WERI-Rb-1 (cell line): Measurements from ENCODE around the gene YAF2.

ENCODE experiments used
- DNase-seq: peaks from one replicate; pipeline ENCODE4 v3.0.0-alpha.2; 2020
- H3K27ac ChIP-seq: fragments of 250-450 bp; sonication (Bioruptor Pico); 2 replicates; pipeline ENCODE4 v1.5.1; 2020; ENCODE audit warnings: mild to moderate bottlenecking, moderate library complexity
- H3K27me3 ChIP-seq: fragments of 250-450 bp; sonication (Bioruptor Pico); 2 replicates; pipeline ENCODE4 v1.5.1; 2021; ENCODE audit warnings: mild to moderate bottlenecking, low read depth, moderate library complexity; ENCODE audit not compliant: insufficient read depth, severe bottlenecking
- H3K36me3 ChIP-seq: fragments of 250-450 bp; sonication (Bioruptor Pico); 2 replicates; pipeline ENCODE4 v1.5.1; 2020; ENCODE audit warnings: mild to moderate bottlenecking, moderate library complexity
- H3K4me3 ChIP-seq: 2 replicates; pipeline ENCODE4 v1.5.1; 2011; ENCODE audit warnings: low read depth, mild to moderate bottlenecking, control low read depth, low read length
- H3K9me3 ChIP-seq: fragments of 250-450 bp; sonication (Bioruptor Pico); 2 replicates; pipeline ENCODE4 v1.5.1; 2021; ENCODE audit warnings: mild to moderate bottlenecking, moderate library complexity; ENCODE audit not compliant: severe bottlenecking
- TF ChIP-seq, protein P1 (sequence below): IDR thresholded peaks from 2 replicates; pipeline ENCODE4 v1.5.1; 2011; ENCODE audit warnings: low read depth, mild to moderate bottlenecking, control low read depth, inconsistent platforms, low read length

The YAF2 gene

DNA sequence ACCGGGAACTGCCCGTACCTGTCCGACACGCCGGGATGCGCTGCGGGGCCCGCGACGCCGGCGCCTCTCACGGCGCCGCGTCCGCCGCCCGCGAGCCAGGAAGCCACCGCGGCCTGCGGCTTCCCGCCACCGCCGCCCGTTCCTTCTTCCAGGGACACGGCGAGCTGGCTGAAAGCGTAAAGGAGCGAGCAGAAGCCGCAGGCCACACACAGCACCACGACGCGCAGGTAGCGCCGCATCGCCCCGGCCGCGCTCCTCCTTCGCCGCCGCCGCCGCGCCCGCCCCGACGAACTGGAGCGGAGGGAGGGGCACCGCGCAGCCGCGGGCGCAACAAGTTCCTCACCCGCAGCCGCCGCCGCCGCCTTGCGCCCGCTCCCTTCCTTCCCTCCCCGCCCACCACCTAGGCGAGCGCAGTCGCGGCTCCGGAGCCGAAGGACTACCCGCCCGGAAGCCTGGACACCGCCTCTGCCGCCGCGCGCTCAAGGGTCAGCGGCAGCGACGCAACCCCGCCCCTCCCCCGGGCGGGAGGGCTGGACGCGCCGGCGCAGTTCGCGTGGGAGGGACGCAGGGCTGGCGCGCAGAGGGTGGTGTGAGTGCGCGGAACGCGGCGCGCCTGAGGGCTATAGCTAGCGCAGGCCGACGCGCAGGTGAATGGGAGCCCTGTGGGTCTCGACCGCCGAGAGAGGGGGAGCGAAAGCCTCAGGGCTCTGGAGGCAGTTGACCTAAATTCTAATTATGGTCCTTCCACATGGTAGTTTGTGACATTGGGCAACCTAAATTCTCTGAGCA, 93.4 kb downstream of the YAF2 start, which contains the start of gene GXYLT1:
GXYLT1 (minus strand) TSS at position 467 of the 789 bp plus-strand sequence; CDS start at position 239, 228 bp downstream.
- Histone ChIP-seq H3K27me3 (no peaks in the 10 kb centered on the region), H3K27ac (peak within 1 kb of the TSS; percentile 90), H3K36me3 (no peaks in the 10 kb centered on the region), H3K9me3 (no peaks in the 10 kb centered on the region), H3K4me3 (peak within 1 kb of the TSS; percentile 80)
- peak; percentile 94 for DNase-seq
- TF ChIP-seq, protein P1, sequence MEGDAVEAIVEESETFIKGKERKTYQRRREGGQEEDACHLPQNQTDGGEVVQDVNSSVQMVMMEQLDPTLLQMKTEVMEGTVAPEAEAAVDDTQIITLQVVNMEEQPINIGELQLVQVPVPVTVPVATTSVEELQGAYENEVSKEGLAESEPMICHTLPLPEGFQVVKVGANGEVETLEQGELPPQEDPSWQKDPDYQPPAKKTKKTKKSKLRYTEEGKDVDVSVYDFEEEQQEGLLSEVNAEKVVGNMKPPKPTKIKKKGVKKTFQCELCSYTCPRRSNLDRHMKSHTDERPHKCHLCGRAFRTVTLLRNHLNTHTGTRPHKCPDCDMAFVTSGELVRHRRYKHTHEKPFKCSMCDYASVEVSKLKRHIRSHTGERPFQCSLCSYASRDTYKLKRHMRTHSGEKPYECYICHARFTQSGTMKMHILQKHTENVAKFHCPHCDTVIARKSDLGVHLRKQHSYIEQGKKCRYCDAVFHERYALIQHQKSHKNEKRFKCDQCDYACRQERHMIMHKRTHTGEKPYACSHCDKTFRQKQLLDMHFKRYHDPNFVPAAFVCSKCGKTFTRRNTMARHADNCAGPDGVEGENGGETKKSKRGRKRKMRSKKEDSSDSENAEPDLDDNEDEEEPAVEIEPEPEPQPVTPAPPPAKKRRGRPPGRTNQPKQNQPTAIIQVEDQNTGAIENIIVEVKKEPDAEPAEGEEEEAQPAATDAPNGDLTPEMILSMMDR: no peak

DNA sequence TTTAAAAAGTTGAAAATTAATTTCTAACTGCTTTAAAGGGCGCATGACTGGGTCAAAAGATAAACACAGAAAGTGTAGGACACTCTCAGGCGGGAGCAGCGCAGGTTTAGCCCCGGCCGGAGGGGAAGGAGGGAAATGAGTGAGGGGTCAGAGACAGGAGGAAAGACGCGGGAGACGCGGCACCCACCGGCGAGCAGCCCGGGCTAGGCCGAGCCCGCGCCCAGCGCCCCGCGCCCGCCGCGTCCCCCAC, 94.0 kb downstream of the YAF2 start:
- peak overlapping the region; percentile 90 for H3K27ac ChIP-seq
- peak; percentile 23 for DNase-seq
- peak overlapping the region; percentile 80 for H3K4me3 ChIP-seq
- no peaks in the 10 kb centered on the region for H3K27me3 ChIP-seq
- TF ChIP-seq, protein P1: no peak
- no peaks in the 10 kb centered on the region for H3K9me3 ChIP-seq
- no peaks in the 10 kb centered on the region for H3K36me3 ChIP-seq

DNA sequence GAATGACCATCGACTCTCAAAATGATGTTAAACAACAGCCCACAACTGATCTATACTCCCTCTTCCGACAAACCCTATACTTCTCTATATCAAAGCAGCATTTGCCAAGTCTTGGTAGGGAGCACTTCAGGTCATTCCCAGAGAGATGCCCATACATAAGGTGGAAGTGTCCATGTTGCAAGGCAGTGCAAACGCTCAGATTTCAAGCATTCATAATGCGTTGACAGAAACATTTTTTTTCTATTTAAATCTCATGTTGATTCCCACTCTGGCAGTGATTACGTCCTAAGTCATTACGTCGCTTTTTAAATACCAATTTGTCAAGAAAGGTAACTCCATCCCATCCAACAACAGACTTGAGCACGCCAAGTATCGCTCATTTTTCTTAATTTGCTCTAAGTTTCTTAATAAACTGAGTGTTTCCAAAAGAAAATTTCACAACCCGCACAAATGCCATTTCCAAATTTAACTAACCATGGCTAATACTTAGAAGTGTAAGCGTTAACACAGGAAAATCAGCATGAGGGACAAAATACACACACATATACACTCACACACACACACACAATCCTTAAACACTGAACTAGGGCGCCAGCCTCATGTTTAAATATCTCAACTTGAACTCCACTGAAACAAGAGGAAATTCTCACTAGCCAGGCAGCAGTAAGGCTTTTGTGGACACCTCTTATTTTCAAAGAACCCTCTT, 94.4 kb downstream of the YAF2 start:
- H3K4me3 ChIP-seq: peak overlapping the region; percentile 80
- no peaks in the 10 kb centered on the region for H3K36me3 ChIP-seq
- peak overlapping the region; percentile 90 for H3K27ac ChIP-seq
- H3K9me3 ChIP-seq: no peaks in the 10 kb centered on the region
- TF ChIP-seq, protein P1: no peak
- no peaks in the 10 kb centered on the region for H3K27me3 ChIP-seq
- DNase-seq: no peak

DNA sequence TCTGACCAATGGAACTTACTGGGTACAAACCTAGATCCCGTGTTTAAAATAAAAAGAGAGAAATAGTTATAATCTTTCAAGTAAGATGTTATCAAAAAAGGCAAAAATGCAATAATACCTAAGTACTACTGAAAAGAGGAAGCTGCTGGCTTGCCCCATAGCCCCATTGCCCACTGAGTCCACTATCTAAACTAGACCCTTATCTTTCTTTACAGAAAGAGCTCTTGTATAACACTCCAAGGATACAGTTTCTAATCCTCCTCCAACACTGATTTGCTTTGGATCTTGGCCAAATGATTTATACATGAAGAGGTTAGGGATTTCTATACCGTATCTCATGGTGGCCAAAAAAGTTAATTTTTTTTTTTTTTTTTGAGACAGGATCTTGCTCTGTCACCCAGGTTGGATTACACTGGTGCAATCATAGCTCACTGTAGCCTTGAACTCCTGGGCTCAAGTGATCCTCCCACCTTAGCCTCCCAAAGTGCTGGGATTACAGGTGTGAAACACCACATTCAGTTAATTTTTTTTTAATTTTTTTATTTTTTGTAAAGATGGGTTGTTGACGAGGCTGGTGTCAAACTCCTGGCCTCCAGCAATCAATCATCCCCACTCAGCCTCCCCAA, 96.0 kb downstream of the YAF2 start:
- TF ChIP-seq, protein P1: no peak
- no peak for DNase-seq
- no peak overlapping the region for H3K27ac ChIP-seq
- H3K36me3 ChIP-seq: no peaks in the 10 kb centered on the region
- H3K27me3 ChIP-seq: no peaks in the 10 kb centered on the region
- no peak overlapping the region for H3K4me3 ChIP-seq
- no peaks in the 10 kb centered on the region for H3K9me3 ChIP-seq

DNA sequence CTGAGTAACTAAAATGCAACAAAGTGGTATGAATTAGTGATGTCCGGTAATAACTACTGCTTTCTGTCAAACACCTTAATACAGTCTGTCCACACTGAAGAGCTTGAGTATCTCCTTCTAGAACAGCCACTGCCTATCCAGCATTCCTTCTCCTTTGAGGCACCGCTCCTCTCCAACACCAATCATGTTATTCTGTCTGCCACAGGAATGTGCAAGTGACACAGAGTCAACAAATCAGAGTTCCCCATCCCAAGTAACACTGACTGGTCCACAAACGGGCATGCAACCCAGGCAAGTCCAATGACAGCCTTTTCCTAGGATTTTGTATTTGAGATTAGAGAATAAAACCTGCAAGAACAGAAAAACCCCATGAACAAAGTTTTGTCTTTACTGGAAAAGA, 97.1 kb downstream of the YAF2 start:
- H3K9me3 ChIP-seq: no peaks in the 10 kb centered on the region
- TF ChIP-seq, protein P1: no peak
- no peaks in the 10 kb centered on the region for H3K27me3 ChIP-seq
- DNase-seq: no peak
- no peaks in the 10 kb centered on the region for H3K36me3 ChIP-seq
- no peak overlapping the region for H3K4me3 ChIP-seq
- no peak overlapping the region for H3K27ac ChIP-seq
